Bronchial epithelial cell (primary cell): ENCODE results near the gene HACE1. TPM values are rescaled to one million over a fixed set of nuclear protein-coding genes. Genes with fewer than 3 reads are reported as not detected.

Experiments used
- DNase-seq: peaks from one replicate; pipeline ENCODE4 v3.0.0-alpha.2; 2010; ENCODE audit warnings: low read depth
- FAIRE-seq: peaks from 2 replicates; lab custom pipeline; 2011; peaks lifted over from hg19 to GRCh38; lab: Jason Lieb, UNC
- H3K27me3 ChIP-seq: 2 replicates; pipeline ENCODE4 v1.5.1; 2011; ENCODE audit warnings: low read length; ENCODE audit not compliant: control insufficient read depth, insufficient read depth
- H3K36me3 ChIP-seq: 2 replicates; pipeline ENCODE4 v1.5.1; 2011; ENCODE audit warnings: low read length; ENCODE audit not compliant: control insufficient read depth, insufficient read depth
- H3K4me3 ChIP-seq: 2 replicates; pipeline ENCODE4 v1.5.1; 2011; ENCODE audit warnings: mild to moderate bottlenecking, low read depth, low read length, control low read depth
- CTCF ChIP-seq: IDR thresholded peaks from 2 replicates; pipeline ENCODE4 v1.5.1; 2011; ENCODE audit warnings: mild to moderate bottlenecking, moderate library complexity, low read length, control low read depth, inconsistent platforms; ENCODE audit not compliant: insufficient read depth, severe bottlenecking
- total RNA-seq: library from RNA; depleted of rRNA; stranded (reverse); fragments of >200 nt; gene quantifications from 2 replicates; pipeline ENCODE4 v1.2.1, GENCODE V29; 2014

Gene HACE1
- total RNA-seq, 1 donor from 2014 or later: 14.2 TPM

GRCh38 chr6:104680539-104680938 lies 179.2 kb downstream of the HACE1 start:
- no peaks in the 10 kb centered on the region for H3K36me3 ChIP-seq
- FAIRE-seq: no peak
- DNase-seq: no peak
- no peak for TF ChIP-seq CTCF
- H3K27me3 ChIP-seq: no peaks in the 10 kb centered on the region
- no peak overlapping the region for H3K4me3 ChIP-seq

- H3K27me3 ChIP-seq: no peaks in the 10 kb centered on the region
- no peaks in the 10 kb centered on the region for H3K36me3 ChIP-seq
- no peak for FAIRE-seq
- DNase-seq: peak; percentile 3
- no peak overlapping the region for H3K4me3 ChIP-seq
- TF ChIP-seq CTCF: no peak
Measured at GRCh38 chr6:104679971-104680370, 179.7 kb downstream of the HACE1 start.

Other genes with a start within 250 kb of the HACE1 start
- gene LIN28B, start 97.2 kb upstream of the HACE1 start, total RNA-seq: not detected in 2 replicates